Measurements from ENCODE around the gene BCL7A.
"Not testable (repeated sequence)": the region's sequence is repeated elsewhere in the genome, so short reads cannot be mapped to it uniquely, and the experiment has no call there.

Gene BCL7A

DNA sequence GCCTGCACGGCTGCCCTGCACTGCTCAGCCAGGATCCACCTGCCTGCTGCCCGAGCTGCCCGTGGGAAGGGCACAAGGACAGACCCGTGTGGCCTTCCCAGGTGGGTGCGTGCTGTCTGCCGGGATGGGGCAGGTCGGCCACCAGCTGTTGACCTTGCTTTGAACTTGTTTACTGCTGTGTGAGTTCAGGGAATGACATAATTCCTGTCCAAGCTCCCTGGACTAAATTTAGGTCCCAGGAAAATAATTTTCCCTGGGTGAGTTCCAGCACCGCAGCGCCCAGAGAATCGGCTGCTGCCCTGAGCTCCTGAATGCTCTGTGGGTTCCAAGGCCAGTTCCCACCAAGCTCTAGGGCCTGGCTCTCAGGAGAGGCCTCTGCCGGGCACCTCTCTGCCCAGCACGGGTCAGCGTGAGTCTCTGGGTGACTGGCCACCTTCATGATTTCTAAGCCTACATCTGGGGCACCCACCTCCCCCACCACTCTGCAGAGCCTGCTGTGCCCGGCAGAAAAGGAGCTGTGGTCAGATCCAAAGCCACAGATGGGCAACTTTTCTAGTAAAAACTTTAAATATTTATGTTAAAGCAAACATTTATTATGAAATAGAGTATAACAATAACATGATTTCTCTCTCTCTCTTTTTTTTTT, 29.7 kb downstream of the BCL7A start:
- H3K4me3 ChIP-seq (ENCODE audit: low read depth, low read length), result no peak overlapping the region

DNA sequence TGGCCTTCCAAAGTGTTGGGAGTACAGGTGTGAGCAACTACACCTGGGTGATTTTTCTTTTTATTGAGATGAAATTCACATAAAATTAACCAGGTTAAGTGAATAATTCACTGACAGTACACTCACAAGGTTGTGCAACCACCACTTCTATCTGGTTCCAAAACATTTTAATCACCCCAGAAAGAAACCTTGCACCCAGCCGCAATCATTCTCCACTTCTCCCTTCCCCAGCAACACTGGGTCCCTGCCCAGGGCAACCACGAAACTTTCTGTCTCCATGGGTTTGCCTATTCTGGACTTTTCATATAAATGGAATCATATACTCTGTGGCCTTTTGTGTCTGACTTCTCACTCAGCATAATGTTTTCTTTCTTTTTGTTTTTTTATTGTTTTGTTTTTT, 30.6 kb downstream of the BCL7A start:
- no peak overlapping the region for H3K4me3 ChIP-seq (ENCODE audit: low read depth, low read length)

DNA sequence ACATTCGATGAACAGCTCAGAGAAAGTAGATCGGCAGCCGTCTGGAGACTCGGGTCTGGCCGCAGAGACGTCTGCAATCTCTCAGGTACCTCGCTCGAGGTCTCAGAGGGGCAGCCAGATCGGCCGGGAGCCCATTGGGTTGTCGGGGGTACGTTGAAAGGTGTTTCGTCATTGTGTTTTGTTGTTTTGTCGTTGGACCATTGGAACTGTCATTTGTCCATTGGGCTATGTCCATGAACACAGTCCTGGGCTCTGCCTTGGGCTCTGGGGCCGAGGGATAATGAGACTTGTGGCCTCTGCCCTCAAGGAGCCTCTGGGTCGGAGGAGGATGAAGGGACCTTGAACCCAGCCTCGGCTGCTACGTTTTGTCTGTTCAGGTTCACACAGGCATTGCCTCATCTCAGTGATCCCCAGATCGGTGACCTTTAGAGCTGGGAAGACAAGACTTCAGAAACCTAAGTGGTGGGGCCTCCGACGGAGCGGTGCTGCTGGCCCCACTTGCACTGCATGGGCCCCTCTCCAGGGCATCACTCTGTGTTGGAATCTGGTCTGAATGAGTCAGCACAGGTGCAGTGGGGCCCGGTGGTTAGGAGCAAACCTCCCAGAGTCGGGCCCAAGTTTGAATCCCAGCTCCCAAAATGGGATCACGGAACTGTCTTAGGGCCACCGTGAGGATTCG, 33.3 kb downstream of the BCL7A start:
- no peak overlapping the region for H3K4me3 ChIP-seq (ENCODE audit: low read depth, low read length)

DNA sequence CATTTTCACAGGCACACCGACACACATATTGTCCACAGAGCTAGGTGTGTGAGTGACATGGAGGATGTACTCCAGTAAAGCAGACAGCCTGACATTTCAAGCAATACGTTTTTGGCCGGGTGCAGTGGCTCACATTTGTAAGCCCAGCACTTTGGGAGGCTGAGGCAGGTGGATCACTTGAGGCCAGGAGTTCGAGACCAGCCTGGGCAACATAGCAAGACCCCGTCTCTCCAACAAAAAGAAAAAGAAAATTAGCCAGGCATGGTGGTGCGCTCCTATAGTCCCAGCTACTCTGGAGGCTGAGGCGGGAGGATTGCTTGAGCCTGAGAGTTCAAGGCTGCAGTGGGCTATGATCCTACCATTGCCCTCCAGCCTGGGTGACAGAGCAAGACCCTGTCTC, 34.7 kb downstream of the BCL7A start:
- H3K4me3 ChIP-seq (ENCODE audit: low read depth, low read length), result not testable (repeated sequence)

DNA sequence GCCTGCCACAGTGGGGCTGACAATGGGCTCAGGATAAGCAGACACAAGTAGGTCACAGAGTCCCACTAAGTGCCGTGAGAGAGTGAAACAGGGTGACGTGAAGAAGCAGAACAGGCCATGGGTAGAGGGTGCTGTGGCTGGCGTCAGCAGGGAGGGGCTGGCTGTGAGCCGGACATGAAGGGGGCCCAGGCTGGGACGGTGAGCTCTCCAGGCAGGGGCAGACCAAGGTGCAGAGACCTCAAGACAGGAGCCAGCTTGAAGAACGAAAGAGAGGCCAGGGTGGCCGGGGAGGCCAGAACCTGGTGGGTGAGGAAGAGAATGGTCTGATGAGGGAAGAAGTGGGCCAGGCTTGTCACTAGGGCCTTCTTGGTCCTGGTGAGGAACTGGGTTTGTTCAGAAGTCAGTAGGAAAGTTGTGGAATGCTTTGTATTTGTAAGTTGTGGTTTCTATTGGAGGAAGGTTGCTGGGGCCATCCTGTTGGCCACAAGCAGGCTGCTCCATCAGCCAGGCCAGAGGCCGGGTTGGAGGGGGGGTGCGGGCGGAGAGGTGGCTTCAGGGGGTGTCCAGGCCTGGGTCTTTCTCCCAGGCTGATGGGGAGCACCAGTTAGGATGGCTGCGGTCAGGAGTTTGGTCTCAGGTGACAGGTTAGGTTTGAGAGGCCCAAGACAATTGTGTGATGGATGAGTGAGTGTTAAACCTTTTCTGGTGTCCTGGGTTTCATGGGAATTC, 35.5 kb downstream of the BCL7A start:
- no peak overlapping the region for H3K4me3 ChIP-seq (ENCODE audit: low read depth, low read length)

DNA sequence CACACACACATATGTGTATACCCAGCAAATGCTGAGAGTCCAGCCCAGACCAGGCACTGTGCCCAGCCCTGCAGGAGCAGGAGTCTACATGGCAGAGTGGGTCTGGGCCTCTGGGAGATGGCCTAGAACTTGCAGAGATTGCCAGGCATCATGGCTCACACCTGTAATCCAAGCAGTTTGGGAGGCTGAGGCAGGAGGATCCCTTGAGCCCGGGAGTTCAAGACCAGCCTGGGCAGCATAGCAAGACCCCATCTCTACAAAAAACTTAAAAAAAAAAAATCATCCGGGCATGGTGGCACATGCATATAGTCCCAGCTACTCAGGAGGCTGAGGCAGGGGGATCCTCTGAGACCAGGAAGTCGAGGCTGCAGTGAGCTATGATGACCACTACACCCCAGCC, 36.1 kb downstream of the BCL7A start:
- H3K4me3 ChIP-seq (ENCODE audit: low read depth, low read length), result no peak overlapping the region

DNA sequence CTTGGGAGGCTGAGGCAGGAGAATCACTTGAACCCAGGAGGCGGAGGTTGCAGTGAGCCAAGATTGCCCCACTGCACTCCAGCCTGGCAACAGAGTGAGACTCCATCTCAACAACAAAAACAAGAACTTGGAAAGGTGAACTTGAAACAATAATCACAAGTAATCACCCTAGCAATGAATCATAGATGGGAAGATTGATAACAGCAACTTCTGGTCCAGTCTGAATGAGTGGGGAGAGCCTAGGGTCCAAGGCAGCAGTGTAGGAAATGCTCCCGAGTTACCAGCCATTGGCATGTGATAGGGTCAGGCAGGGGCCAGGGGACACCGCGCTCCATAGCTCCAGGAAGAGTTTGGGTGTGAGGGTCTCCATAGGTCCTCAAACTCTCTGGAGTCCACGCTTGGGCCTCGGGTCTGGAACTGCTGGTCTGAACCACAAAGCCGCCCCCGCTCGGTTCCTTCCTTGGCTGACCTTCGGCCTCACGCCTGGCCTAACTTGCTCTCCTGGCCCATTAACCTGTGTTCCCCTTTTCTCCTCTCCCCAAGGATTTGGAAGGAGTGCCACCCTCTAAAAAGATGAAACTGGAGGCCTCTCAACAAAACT, 37.0 kb downstream of the BCL7A start:
- no peak overlapping the region for H3K4me3 ChIP-seq (ENCODE audit: low read depth, low read length)

DNA sequence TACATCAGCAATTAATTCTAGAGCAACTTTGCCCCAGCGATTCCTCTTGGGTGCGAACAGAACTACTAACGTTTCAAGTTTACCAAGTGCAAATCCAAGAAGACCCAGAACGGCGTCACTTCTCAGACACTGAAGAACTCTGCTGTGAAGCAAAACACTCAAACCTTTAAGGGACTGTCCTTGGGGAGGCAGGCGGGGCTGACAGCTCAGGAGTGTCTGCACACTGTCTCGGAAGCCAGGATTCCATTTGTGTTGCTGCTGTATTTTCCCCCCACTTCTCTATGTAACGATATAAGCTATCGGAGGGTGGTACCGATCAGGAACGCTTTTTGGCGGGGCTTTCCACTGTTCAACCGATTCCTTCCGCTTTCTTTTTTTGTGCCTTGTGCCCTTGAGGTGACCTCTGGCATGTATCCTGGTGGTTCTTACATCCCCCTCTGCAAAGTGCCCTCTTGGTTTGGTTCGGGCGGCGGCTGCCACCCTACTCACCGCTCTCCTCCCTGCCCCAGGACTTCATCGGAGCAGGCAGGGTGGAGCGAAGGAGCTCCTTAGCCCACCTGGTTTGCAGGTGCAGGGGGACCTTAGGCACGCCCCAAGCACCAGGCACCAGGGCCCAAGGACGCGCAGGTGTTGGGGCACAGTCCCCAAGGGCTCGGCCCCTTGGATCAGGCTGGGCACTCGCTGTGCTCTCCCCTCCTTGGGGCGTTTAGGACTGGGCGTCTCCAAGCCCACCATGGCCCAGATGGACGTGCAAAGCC, 37.7 kb downstream of the BCL7A start:
- no peak overlapping the region for H3K4me3 ChIP-seq (ENCODE audit: low read depth, low read length)

DNA sequence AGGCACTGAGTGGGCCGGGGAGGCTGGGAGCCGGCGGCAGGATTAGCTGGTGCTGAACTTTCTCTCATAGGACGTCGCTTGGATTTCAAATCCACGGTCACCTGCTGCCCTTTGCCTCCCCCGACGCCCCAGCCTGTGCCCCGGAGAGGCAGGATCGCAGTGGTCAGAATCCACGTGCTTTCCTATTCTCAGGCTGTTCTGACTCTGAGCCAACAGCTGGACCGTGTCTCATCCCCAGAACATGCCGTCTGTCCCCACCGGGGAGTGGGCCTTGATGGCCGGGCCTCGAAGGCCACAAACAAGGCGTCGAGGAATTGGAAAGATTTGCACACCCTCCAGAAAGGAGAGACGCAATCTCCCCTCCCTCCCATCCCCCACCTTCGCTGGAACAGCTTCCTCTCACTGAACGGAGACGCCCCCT, 38.4 kb downstream of the BCL7A start:
- no peak overlapping the region for H3K4me3 ChIP-seq (ENCODE audit: low read depth, low read length)

DNA sequence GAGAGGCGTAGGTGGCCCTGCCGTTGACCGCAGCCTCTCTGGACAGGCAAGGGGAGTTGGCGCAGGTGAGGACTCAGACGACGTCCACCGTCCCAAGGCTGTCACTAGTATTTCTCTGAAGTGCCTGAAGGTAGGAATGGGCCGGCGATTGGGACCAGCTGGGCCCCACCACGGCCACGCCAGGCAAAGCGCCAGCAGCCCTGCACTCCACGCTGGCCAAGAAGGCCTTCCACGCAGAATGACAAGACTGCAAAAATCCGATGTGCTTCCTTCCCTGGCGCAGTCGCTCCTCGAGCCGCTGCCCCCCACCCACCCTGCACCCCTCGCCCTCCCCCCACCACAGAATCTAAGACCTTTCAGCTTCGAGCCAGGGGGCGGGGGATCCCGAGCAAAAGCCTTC, 39.6 kb downstream of the BCL7A start:
- H3K4me3 ChIP-seq (ENCODE audit: low read depth, low read length), result no peak overlapping the region

DNA sequence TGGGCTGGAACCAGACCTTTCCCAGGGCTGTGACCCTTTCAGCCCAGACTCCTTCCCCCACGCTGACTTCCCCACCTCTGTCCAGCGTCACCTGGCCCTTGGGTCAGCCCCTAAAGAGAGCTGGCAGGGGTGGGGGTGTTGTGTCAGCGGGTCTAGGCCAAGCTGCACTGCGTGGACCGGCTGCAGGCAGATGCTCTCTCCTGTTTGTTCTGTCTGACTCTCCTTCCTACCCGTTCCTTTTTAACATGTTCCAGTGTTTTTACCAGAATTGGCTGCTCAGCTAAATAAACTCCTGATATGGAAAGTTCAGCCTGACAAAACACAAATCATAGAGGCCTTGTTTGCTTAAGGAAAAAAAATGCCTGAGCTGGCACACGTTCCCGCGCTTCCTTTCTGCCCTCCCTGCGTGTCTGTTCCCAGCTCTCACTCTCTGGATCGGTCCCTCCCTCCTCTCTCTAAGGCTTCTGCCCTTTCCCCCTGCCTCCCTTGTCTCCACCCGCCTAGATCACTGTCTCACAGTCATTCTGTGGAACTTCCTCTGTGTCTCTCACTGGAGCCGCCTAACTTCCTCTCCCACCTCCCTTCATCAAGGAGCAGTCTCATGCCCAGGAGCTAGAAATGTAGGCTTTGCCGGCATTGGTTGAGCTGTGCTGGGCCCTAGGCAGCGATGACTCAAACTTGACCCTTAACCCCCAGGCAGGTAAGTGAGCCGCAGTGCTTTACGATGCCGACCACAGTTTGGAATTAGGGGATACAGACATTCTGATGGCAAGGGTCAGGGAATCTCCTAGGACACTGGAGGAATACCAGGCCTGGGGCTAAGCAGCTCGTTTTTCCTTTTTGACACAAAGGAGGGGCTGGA, 41.4 kb downstream of the BCL7A start:
- H3K4me3 ChIP-seq (ENCODE audit: low read depth, low read length), result no peak overlapping the region

DNA sequence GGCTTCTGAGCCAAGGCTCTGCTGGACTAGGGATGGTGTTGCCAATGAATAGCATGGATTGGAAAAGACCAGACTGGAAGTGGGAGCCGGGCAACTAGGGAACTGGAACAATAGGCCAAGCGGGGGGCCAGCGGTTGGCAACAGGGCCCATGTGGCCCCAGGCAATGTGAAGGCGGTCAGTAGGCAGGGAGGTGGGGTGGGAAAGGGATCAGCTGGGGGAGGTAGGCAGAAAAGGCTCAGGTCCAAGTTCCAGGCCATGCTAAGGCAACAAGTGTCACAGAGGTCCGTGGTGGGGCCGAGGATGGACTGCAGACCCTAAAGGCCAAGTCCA, 42.0 kb downstream of the BCL7A start:
- H3K4me3 ChIP-seq (ENCODE audit: low read depth, low read length), result no peak overlapping the region

DNA sequence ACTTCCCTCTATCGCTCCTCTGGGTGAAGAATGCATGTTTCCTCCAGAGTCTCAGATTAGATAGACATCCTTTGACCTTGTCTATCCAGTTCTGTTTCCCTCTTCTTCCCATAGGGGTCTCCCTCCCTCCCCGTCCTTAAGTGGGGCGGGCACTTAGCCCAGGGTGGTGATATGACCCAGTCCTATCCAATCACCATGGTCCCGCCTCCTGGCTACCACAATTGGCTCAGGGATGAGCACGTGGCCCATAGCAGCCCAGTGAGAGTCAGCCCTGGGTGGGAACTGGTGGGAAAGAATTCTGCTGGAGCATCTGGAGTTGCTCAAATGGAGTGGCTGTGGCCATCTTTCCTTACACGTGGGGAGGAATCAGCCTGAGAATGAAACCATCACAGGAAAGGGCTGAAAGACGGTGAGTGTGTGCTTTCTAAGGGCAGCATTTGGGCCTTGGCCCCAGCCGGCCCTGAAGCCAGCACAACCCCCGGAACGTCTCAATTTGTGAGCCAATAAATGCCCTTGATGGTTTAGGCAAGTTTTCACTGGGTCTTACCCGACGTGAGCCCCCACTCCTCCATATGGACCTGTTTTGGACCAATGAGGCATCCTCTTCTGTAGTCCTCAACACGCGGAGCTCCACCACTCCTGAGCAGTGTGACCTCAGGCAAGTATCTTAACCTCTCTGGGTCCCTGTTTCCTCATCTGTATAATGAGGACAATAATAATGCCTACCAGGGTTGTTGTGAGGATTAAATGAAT, 42.5 kb downstream of the BCL7A start:
- H3K4me3 ChIP-seq (ENCODE audit: low read depth, low read length), result no peak overlapping the region

DNA sequence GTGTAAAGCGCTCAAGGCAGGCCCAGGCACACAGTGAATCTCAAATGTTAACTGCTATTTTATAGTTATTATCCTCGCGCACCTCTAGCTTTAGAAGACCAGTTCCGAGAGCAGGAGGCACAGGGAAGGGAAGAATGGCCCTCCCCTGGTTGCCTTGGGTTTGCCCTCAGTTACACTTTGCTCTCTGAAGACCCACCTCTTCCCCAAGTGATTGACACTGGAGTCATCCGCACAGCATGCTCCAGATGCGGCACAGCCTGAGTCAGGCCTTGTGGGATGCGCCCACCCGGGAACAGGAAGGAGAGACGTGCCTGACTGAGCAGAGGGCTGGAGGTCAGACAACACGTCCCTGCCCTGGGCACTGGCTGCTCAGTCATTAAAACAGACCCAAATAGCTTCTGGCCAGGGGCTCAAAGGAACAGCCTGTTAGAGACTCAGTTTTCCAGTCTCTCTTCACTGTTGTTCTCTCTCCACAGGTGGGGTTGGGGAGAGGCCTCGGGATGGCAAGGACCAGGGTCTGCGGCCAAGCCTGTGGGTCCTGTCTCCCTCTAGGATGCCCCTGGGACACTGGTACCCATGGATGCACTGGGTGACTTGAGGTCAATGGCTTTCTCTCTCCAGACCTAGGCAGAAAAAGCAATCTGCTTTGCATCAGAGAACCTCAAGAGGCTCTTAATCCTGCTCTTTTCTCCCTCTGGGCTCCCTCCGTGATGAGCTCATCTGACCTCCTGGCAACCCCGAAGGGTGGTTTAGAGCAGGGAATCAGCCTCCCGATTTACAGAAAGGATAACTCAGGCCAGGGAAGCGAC, 43.3 kb downstream of the BCL7A start:
- H3K4me3 ChIP-seq (ENCODE audit: low read depth, low read length), result no peak overlapping the region

DNA sequence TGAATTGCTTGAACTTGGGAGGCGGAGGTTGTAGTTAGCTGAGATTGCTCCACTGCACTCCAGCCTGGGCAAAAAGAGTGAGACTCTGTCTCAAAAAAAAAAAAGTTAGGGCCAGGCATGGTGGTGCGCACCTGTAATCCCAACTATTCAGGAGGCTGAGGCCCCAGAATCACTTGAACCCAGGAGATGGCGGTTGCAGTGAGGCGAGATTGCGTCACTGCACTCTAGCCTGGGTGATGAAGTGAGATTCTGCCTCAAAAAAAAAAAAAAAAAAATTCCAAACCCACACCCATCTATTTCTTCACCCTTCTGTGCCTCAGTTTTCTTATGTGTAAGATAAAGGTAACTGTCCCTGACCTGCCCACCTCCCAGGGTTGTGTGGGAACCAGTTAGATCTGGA, 45.9 kb downstream of the BCL7A start:
- no peak overlapping the region for H3K4me3 ChIP-seq (ENCODE audit: low read depth, low read length)

DNA sequence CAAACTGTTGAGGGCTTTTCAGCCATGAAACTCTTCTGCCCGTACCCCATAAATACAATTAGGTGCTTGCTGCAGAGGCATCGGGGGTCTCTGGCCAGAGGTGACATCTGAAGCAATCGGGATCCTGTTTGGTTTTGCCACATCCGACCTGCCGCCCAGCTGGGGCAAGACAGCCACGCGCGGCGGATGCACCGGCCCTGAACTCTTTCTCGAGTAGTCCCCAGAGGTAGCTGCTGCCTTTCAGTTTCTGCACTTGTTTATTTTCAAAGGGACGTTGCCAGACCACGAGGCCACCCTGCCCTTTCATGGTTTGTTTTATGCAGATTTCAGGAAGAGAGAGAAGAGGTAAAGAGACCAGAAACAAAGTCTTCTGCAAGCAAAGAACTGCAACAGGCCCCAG, 46.3 kb downstream of the BCL7A start:
- H3K4me3 ChIP-seq (ENCODE audit: low read depth, low read length), result no peak overlapping the region

DNA sequence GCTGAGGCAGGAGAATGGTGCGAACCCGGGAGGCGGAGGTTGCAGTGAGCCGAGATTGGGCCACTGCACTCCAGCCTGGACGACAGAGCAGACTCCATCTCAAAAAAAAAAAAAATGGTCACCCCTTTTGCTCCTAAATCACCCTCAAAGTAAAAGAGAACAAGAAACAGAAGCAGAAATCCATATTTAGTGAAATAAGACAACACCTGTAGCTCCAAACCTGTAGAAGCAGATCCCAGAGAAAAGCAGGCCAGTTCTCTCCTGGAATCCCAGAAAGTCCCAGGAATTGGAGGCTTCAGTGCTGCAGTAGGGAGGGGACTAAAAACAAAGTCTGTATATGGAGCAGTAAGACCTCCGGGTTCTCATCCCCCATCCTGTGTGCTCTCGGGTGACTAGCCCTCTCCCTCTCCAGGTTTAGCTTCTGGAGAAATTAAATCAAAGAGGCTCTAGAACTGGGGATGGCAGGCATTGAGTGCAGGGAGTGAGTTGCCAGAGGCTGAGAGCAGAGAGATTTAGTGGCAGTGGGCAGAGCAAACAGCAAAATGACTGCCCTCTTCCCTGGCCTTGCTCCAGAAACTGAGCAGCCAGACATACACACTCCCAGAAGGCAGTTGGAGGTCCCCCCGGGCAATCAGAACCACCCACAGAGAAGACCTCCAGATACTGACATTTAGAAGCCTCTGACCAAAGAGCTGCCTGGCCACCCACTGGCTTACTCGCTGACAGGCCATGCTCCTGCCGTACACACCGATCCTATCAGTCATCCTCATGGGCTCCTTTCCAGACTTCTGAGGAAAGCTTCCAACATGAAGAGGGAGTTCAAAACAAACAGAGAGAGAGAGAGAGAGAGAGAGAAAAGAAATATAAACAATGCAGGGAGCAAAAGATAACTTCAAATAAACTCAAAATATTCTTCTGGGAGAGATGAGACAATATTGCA, 50.6 kb downstream of the BCL7A start:
- H3K4me3 ChIP-seq (ENCODE audit: low read depth, low read length), result no peak overlapping the region

DNA sequence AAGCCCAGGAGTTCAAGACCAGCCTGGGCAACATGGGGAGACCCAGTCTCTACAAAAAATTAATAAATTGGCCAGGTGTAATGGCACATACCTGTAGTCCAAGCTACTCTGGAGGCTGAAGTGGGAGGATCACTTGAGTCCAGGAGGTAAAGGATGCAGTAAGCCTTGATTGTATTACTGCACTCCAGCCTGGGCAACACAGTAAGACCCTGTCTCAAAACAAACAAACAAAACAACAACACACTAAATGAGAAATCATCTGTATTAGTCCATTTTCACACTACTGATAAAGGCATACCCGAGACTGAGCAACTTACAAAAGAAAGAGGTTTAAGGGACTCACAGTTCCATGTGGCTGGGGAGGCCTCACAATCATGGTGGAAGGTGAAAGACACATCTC, 52.1 kb downstream of the BCL7A start:
- no peak overlapping the region for H3K4me3 ChIP-seq (ENCODE audit: low read depth, low read length)

All from iPS-11a (cell line).